ENCODE data around the gene FANCC.

Gene FANCC

DNA sequence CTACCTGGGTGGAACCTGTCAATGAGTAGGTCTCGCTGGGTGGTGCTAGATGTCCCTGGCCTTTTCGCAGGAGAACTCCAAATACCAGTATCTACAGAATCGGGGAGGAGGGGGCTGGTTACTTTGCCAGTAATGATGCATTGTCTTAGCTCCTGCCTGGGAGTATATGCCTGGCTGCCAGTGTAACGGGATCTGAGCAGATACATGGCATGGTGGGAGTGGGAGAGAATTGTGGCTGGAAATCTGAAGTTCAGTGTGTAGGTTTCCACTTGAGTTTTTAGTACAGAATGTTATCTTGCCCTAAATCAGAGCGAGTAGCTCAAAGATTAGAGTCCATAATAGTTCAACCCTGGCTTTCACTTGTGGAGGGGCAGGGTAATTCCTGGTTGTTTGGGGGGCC is 38.0 kb upstream of the FANCC start:
- in situ Hi-C loops (cut with HindIII; ENCODE audit: low sequenced_read_pairs), result no loop called here
- no peak overlapping the region for H3K4me3 ChIP-seq (ENCODE audit: low read depth, low read length)
- no peak for DNase-seq (ENCODE audit: low read depth, low spot score)
- TF ChIP-seq, protein P1, sequence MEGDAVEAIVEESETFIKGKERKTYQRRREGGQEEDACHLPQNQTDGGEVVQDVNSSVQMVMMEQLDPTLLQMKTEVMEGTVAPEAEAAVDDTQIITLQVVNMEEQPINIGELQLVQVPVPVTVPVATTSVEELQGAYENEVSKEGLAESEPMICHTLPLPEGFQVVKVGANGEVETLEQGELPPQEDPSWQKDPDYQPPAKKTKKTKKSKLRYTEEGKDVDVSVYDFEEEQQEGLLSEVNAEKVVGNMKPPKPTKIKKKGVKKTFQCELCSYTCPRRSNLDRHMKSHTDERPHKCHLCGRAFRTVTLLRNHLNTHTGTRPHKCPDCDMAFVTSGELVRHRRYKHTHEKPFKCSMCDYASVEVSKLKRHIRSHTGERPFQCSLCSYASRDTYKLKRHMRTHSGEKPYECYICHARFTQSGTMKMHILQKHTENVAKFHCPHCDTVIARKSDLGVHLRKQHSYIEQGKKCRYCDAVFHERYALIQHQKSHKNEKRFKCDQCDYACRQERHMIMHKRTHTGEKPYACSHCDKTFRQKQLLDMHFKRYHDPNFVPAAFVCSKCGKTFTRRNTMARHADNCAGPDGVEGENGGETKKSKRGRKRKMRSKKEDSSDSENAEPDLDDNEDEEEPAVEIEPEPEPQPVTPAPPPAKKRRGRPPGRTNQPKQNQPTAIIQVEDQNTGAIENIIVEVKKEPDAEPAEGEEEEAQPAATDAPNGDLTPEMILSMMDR (IDR thresholded peaks at IDR 0.05; ENCODE audit: low read depth, low read length), result no peak

DNA sequence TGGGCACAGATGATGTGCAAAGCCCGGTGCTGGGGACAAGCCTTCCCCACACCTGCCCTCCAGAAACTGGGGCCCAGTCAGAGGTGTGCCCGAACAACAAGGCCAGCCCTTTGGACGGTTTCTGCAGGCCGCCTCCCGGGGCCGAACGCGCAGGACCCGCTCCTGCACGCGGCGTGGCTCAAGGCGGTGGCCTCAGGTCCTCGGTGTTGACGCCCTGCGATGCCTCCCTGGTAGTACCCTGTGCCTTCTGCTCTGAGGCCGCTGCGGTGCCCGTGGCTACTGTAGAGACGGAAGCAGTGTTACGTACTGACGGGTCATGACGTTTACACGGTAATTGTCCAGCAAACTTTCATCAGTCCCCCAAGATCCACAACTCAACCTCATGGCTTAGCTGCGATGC is 33.5 kb upstream of the FANCC start:
- DNase-seq (ENCODE audit: low read depth, low spot score), result no peak
- in situ Hi-C loops (cut with HindIII; ENCODE audit: low sequenced_read_pairs), result no loop called here
- TF ChIP-seq, protein P1 (IDR thresholded peaks at IDR 0.05; ENCODE audit: low read depth, low read length), result no peak
- H3K4me3 ChIP-seq (ENCODE audit: low read depth, low read length), result no peak overlapping the region

DNA sequence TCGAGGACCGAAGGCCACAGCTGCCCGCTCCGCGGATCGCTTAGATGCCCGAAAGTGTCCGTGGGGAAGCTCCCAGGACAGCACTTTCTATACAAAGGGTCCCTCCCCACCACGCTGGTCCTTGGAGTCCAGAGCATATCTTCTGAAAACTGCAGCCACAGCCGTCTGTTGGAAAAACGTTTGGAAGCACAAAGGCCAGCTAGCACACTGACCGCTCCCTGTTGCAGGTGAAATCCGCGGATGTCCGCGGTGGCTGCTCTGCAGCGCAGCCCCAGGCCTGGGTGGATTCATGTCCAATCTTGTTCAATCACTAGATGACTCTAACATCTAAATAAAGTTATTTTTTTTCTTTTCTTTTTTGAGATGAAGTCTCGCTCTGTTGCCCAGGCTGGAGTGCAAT is 32.8 kb upstream of the FANCC start:
- no peak overlapping the region for H3K4me3 ChIP-seq (ENCODE audit: low read depth, low read length)
- TF ChIP-seq, protein P1 (IDR thresholded peaks at IDR 0.05; ENCODE audit: low read depth, low read length), result no peak
- in situ Hi-C loops (cut with HindIII; ENCODE audit: low sequenced_read_pairs), result no loop called here
- no peak for DNase-seq (ENCODE audit: low read depth, low spot score)

DNA sequence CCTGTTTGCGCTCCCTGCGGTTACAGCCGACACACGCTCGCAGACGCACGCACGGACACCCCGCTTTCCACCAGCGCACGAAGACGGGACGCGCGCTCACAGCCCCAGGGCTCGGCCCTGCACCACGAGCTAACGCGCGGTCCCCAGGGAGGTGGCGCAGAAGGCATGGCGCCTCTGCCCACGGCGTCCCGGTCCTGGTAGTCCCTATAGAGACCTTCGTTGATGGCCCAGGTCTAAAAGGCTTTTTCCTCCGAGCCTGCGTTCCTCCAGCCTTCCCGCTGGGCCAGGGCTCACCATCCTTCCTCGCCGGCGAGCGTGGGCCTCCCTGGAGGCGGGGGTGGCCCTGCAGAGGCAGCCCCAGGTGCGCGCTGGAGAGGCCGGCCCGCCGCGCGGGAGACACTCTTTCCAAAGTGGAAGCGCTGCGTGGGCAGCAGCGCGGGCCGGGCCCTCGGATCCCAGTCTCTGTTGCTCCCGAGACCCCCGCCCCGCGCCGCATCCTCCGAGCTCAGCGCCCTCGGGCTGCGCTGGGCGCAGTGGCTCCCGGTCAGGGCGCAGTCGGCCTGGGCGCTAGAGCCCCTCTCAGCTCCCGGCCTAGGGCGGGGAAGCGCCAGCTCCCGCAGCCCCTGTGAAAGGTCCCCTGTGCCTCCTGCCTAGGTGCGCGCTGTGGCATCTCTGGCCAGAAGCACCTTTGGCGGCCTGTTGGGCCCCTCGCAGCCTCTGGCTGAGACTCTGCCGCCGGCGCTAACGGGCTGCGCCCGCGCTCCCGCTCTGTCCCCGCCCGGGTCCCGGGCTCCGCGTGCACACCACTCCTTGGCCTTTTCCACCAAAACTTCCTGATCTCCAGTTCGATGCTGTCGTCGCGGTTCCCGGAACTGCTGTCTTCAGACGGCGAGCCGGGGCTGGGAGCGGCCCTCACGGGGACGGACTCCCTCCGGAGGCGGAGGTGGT is 31.9 kb upstream of the FANCC start:
- TF ChIP-seq, protein P1 (IDR thresholded peaks at IDR 0.05; ENCODE audit: low read depth, low read length), result no peak
- DNase-seq (ENCODE audit: low read depth, low spot score), result no peak
- in situ Hi-C loops (cut with HindIII; ENCODE audit: low sequenced_read_pairs), result no loop called here
- no peak overlapping the region for H3K4me3 ChIP-seq (ENCODE audit: low read depth, low read length)

DNA sequence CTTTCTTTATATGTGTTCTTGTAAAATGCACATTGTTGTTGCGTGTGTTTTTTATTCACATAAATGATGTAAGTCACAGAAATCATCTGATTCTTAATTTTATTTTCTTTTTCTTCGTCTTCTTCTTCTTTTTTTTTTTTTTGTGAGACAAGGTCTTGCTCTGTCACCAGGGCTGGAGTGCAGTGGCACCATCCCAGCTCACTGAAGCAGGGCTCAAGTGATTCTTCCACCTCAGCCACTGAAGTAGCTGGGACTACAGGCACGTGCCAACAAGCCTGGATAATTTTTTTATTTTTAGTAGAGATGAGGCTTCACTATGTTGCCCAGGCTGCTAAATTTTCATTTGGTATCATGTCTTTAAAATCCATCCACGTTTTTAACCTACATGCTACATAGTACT is 28.5 kb upstream of the FANCC start:
- TF ChIP-seq, protein P1 (IDR thresholded peaks at IDR 0.05; ENCODE audit: low read depth, low read length), result no peak
- in situ Hi-C loops (cut with HindIII; ENCODE audit: low sequenced_read_pairs), result no loop called here
- no peak overlapping the region for H3K4me3 ChIP-seq (ENCODE audit: low read depth, low read length)
- no peak for DNase-seq (ENCODE audit: low read depth, low spot score)

DNA sequence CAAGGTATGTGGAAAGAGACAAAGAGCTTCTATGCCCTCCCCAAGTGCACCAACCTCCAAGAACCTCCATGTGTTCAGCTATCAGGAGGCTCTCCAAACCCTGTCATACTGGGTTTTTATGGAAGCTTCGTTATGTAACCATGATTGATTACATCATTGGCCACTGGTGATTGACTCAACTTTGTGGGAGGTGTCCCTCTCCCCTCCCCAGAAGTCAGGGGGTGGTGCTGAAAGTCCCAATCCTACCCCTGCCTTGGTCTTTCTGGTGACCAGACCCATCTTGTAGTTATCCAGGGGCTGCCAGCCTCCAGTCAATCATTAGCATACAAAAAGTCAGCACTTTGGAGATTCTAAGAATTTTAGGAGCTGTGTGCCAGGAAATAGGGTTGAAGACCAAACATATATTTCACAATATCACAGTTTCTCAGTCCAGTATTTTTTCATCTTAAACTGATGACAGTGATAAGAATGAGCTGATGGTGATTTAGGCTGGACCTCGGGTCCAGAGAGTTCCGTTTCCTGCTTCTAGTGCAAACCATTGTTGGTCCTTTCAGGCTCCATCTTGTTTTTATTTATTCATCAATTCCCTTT is 27.3 kb upstream of the FANCC start:
- TF ChIP-seq, protein P1 (IDR thresholded peaks at IDR 0.05; ENCODE audit: low read depth, low read length), result no peak
- no peak for DNase-seq (ENCODE audit: low read depth, low spot score)
- in situ Hi-C loops (cut with HindIII; ENCODE audit: low sequenced_read_pairs), result no loop called here
- no peak overlapping the region for H3K4me3 ChIP-seq (ENCODE audit: low read depth, low read length)

Data from astrocyte of the spinal cord (primary cell).